Lower leg skin (tissue), 3 donors: ENCODE measurements around the gene TRAPPC2B.
"Not testable (repeated sequence)": the region's sequence is repeated elsewhere in the genome, so short reads cannot be mapped to it uniquely, and the experiment has no call there.

Source experiments
- CTCF ChIP-seq, 3 donors: fragments of 450-650 bp; IDR thresholded peaks; one replicate each; pipeline ENCODE4 v1.5.1; 2016; ENCODE audit warnings: antibody characterized with exemption in 3 of 3, mild to moderate bottlenecking in 3 of 3, moderate library complexity in 2 of 3
- POLR2A ChIP-seq, 2 donors: fragments of 450-650 bp; IDR thresholded peaks; one replicate each; pipeline ENCODE4 v1.6.1; 2016 to 2017; ENCODE audit warnings: antibody characterized with exemption in 2 of 2, mild to moderate bottlenecking in 1 of 2, moderate library complexity in 1 of 2

GRCh38 chr19:57374647-57375046 lies 11.3 kb downstream of the TRAPPC2B start:
- TF ChIP-seq CTCF, POLR2A (IDR thresholded peaks at IDR 0.05): not testable (repeated sequence)
